Thyroid gland (tissue), 4 donors: ENCODE results near the gene ZNF408.

ENCODE experiments used
- POLR2A ChIP-seq, 2 donors: fragments of 450-650 bp; IDR thresholded peaks; one replicate each; pipeline ENCODE4 v1.6.1; 2017; ENCODE audit warnings: antibody characterized with exemption in 2 of 2, mild to moderate bottlenecking in 2 of 2, moderate library complexity in 1 of 2
- TF ChIP-seq, protein P1 (sequence below), 6 experiments: fragments of 200-600 bp in 3 of 6; fragments of 450-650 bp in 3 of 6; sonication (generic) in 3 of 6; IDR thresholded peaks; one replicate each; pipeline ENCODE4 v1.5.1; 2016 to 2019; ENCODE audit warnings: antibody characterized with exemption in 6 of 6, mild to moderate bottlenecking in 2 of 6, inconsistent platforms in 1 of 6, moderate library complexity in 1 of 6

DNA sequence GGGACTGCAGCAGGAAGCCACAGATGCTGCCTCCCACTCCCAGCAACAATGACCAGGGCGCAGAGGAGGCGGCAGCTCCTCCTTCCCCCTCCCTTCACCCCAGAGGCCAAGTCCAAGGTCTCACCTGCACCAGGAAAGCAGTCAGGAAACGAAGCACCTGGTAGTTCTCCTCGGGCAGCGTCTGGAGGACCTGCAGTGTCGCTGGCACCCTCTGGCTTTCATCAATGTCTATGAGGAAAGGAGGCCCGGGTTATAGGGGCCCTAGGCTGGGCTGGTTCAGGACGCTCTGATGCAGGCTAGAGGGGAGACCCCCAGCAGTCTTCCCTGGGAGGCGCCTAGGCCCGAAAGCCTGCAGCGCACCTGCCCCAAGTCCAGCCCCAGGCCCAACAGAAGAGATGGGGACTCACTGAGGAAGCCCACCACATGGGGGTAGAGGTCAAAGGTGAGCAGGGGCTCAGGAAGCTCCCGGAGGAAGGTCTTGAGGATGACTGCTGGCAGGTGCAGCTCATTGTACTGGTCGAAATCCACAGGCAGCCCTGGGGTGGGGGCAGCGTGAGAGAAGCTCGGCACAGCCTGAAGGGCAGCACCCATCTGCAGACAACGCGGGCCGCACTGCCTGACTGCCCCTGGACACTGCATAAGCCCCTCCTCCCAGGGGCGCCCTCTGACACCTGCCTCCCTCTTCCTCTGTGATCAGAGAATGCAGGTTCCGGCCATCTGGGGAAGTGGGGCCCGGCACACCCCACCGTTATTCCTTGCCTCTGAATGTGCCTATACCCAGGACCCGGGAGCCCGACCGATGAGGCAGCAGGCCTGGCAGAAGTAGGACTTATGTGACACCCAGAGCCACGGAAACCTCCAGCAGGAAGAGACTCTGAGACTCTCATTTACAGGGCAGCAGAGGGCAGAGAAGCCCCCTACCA is 21.3 kb upstream of the ZNF408 start:
- TF ChIP-seq POLR2A (IDR thresholded peaks at IDR 0.05), result no peak
- TF ChIP-seq, protein P1, sequence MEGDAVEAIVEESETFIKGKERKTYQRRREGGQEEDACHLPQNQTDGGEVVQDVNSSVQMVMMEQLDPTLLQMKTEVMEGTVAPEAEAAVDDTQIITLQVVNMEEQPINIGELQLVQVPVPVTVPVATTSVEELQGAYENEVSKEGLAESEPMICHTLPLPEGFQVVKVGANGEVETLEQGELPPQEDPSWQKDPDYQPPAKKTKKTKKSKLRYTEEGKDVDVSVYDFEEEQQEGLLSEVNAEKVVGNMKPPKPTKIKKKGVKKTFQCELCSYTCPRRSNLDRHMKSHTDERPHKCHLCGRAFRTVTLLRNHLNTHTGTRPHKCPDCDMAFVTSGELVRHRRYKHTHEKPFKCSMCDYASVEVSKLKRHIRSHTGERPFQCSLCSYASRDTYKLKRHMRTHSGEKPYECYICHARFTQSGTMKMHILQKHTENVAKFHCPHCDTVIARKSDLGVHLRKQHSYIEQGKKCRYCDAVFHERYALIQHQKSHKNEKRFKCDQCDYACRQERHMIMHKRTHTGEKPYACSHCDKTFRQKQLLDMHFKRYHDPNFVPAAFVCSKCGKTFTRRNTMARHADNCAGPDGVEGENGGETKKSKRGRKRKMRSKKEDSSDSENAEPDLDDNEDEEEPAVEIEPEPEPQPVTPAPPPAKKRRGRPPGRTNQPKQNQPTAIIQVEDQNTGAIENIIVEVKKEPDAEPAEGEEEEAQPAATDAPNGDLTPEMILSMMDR (IDR thresholded peaks at IDR 0.05), result no peak
